GM19023 (cell line): Measurements from ENCODE around the gene MALL.
"Not testable (repeated sequence)": the region's sequence is repeated elsewhere in the genome, so short reads cannot be mapped to it uniquely, and the experiment has no call there.

Experiments used
- ATAC-seq: cut with Tn5 transposase; IDR thresholded peaks from one replicate; pipeline ENCODE4 v1.9.1; 2021; ENCODE audit warnings: mild to moderate bottlenecking, moderate library complexity; ENCODE audit not compliant: unreplicated experiment

The MALL gene

DNA sequence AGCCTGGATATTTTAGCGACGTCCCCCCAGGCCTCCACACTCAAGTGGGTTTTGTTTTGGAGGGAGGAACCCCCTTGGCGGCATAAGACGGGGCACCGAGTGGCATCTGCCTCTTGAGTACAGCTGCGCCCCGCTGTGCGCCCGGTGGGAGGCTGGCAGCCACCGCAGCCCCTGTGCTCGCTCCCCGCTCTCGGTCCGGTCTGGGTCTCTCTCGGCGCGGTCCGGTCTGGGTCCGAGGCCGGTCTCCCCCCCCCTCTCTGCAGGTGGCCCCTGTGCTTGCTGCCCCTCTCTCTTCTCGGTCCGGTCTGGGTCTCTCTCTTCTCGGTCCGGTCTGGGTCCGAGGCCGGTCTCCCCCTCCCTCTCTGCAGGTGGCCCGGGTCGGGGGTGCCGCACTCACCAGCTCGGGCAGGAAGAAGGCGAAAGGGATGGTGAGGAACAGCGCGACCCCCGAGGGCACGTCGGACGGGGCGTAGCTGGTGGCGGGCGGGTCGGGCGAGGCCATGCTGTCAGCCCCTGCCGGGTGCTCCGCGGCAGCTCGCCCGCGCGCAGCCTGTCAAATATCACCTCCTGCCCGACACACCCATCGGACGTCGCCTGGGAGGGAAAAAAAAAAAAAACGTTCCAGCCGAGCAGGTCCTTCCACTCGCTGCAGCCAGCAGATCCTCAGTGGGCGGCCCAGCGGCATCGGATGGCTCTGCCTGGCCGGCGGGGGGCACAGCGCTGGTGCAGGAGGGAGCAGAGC, at the start of gene MALL:
MALL (minus strand) TSS at position 532 of the 742 bp plus-strand sequence; CDS start at position 502, 30 bp downstream.
- no peak for ATAC-seq

DNA sequence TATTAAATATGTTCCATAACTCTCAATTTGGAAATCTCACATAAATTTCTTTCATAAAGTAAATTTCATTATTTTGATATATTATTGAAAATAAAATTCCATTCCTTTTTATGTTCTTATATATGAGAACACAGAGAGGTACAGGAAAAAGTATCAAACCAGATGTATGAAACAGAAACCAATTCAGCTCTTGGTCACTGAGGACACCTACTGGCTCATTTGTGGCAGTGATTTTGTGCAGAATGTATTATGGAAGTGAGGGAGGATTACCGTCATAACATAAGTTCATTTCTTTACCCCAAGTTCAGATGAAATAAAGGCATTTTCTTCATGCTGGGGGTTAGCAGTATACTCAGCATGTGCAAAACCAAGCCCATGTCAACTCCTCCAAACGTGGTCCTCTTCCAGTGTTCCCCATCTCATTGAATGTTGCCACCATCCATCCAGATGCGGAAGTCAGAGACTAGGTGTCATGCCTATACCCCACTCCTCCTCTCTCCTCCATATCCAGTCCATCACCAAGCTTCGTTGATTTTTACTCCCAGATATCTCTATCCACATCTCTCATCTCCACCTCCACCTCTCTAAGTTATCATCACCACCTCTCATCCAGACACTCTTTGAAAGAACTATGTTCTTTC, 41.7 kb upstream of the MALL start:
- ATAC-seq, result no peak

DNA sequence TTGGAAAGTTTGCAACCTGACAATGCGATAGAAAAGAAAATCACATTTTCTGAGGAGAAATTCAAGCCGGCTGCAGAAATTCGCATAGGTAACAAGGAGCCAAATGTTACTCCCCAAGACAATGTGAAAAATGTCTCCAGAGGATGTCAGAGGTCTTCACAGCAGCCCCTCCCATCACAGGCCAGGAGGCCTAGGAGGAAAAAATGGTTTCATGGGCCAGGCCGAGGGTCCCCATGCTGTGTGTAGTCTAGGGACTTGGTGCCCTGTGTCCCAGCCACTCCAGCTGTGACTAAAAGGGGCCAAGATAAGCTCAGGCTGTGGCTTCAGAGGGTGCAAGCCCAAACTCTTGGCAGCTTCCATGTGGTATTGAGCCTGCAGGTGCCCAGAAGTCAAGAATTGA, 39.2 kb upstream of the MALL start:
- ATAC-seq, result not testable (repeated sequence)

DNA sequence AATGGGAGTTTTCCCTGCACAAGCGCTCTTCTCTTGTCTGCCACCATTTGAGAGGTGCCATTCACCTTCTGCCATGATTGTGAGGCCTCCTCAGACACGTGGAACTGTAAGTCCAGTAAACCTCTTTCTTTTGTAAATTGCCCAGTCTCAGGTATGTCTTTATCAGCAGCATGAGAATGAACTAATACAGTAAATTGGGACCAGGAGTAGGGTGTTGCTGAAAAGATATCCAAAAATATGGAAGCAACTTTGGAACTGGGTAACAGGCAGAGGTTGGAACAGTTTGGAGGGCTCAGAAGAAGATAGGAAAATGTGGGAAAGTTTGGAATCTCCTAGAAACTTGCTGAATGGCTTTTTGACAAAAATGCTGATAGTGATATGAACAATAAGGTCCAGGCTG, 38.6 kb upstream of the MALL start:
- ATAC-seq, result not testable (repeated sequence)

DNA sequence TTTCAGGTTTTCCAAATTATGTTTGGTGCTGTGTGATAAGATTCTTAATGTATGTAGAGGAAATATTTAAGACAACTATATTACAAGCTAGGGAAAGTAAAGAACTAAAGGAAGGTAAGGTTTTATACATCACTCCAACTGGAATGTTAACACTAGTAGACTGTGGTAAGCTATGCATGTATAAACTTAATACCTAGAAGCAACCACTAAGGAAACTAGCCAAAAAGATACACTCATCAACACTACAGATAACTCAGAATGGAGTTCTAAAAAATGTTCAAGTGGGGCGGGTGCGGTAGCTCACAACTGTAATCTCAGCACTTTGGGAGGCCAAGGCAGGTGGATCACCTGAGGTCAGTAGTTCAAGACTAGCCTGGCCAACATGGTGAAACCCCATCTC, 37.8 kb upstream of the MALL start:
- no peak for ATAC-seq

DNA sequence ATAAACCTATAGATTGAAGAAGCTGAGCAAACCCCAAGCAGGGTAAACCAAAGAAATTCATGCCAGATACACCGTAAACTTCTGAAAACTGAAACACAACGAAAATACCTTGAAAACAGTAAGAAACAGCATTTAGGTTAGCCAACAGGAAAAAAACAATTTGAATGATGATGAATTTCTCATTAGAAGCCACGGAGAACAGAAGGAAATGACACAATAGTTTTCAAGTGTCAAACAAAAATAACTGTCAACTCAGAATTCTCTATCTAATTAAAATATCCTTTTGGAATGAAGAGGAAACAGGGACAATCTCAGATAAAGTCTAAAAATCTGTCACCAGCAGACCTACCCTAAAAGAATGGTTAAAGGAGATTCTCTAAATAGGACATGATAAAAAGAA, 37.3 kb upstream of the MALL start:
- ATAC-seq, result no peak

DNA sequence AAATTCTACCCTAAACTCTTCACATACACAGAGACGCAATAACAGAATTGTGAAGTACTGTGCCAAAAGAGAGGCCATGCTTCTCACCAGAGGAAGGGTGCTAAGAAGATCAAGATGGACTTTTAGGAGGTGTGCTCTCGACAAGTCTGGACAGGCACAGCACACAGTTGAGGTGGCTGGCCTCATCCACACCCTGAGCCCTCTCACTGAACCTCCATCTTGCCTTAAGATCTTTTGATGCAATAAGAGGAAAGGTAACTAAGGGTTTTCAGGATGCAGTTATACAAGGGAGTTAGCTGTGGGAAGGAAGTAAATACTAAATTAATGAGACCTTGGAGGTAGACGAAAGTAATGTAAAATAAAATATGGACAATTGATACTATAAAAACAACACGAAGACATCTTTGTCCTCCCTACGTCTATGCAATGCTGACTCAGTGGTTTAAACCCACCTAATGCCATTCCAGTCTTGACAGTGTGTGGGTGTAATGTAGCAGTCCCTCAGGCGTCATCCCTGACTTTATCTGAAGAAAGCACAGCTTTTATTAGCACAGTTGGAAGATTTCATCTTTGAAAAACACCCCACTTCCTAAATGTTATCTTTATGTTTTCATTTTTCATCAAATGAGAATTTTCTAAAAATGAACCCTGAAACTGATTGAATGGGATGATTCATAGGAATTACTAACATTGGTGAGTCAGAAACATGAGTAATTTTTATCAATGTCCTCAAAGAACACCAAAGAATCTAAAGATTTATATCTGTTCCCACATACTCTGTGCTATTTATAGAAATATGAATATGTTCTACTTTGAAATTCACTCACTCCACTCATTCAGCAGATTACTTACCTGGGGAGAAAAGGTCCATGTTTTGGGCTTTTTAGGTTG, 34.0 kb upstream of the MALL start:
- ATAC-seq, result no peak

DNA sequence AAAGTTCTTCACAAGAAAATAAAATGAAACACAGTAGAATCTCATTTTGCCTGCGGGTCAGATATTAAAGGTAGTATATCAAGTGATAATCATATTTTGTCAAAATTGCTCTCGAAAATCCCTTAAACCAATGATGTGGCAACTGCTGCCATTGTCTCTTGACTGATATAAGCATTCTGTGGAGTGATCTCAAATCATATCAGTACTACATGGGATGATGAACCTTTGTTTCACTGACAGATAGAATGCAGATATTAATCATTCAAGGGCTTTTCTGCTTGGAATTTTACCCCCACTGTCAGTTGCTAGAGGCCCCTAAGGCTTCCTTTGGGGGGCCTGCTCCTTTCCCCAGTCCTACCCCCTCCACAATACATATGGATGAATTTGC, 31.3 kb upstream of the MALL start:
- no peak for ATAC-seq

DNA sequence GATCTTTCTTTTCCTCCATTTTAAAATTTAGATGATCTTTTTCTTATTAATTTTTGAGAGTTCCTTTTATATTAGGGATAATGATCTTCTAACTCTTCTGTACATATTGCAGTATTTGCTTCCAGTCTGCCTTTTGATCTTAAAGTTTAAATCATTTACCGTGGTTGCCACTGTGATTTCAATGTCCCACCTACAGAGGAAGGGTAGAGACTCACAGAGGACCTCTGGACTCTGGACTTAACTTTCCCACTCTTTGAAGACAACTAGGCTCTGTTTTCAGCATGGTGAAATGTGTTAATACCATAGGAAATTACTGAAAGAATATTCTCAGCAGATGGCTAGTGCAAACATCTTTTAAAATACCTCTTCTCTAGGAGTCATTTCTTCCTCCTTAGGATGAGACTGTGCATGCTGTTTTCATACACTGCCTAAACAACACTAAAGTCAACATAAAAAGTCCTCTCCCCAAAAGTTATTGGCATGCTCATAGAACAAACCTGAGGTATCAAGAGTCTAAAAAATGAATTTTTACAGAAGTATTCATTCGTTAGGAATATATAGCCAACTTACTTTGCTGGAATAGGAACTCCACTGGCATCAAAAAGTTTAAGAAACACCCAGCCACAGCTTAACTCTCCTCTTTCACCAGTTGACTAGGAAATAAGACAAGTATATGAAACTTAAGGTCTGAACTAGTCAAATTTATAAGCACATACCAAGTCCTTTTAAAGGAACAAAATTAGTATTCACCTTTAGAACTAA, 30.7 kb upstream of the MALL start:
- no peak for ATAC-seq

DNA sequence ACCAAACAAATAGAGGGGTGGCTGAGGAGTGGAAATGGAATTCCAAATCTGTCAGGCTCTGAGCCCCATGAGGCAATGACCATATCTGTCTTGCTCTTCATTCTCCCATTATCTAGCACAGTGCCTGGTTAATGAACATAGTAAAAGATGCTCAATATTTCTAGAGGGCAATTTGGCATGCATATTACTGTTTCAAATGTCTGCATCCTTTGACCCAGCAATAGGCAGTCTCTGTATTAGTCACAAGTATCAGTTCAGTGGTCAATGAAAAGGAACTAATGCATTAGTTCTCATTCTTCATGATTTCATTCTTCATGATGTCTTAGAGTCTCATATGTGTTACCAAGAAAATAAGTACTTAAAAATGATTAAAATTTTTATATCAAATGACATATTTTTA, 28.4 kb upstream of the MALL start:
- no peak for ATAC-seq

DNA sequence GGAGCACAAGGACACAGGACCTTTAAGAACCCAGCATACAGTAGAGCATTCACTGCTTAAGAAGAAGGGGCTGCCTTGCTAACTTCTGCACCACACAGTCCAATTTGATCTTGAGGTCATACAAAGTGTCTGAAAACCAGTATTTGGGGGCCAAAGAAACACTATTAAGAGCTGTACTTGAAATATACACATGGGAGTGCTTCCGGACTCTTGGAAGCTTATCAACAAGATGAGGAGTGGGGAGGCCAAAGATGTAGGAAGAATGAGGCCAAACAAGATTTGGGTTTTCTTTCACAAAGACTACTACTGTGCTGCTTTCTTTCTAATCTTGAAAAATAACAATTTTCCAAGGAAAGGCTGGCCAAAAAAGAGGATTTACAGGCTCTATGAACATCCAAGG, 24.8 kb upstream of the MALL start:
- no peak for ATAC-seq

DNA sequence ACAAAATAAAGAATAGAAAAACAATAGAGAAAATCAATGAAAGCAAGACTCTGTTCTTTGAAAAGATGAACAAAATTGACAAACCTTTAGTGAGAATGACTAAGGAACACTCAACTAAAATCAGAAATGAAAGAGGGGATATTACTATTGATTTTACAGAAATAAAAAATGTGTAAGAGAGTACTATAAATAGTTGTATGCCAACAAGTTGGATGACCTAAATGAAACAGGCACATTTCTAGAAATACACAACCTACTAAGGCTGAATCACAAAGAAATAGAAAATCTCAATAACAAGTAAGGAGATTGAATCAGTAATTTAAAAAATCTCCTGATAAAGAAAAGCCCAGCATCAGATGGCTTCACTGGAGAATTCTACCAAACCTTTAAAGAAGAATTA, 18.4 kb upstream of the MALL start:
- ATAC-seq, result no peak

DNA sequence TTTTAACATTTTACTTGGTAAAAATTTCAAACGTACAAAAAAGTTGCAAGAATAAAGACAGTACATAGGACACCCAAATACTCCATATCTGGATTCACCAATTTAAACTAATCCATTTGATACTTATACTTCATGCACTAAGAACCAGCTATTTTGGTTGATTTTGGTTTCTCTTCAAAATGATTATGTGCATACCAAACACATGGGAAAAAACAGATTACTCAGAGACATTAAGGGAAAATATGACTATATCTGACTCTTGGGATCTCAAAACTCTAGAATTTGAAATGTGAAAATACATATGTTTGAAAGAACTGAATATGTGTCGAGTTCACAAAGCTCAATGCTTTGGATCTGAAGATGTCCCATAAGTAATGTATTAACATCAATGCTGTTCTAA, 15.5 kb upstream of the MALL start:
- ATAC-seq, result no peak

DNA sequence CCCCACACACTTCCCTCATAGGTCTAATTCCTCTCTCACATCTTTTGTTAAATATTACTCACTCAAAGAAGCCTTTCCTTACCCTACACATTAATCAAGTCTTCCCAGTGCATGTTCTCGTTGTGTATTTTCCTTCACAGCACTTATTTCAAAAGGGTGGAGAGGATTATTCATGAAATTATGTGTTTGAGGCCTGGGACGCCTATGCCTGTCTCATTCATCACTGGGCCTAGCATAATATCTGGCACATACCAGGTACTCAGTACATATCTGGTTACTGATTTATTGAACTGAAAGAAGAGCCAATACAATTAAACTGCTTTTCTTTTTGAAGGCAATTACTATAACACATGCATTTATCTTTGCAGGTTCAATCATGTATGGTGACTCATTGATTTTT, 15.1 kb upstream of the MALL start:
- no peak for ATAC-seq

DNA sequence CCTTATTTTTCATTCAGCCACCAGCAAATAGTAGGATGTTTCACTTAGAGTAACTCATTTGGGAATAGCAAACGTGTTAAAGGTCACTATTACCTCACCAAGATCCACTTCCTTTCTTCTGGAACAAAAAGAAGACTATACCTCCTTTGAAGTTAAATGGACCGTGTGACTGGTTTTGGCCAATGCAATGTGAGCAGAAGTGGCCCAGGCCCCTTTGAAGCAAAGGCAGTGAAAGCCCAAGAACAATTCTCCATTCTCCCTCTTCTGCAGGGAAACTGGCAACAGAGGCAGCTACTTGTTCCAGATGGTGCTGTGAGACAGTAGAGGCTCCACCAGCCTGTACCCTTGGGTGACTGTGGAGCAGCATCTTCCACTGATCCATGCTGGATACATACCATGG, 11.3 kb upstream of the MALL start:
- no peak for ATAC-seq

DNA sequence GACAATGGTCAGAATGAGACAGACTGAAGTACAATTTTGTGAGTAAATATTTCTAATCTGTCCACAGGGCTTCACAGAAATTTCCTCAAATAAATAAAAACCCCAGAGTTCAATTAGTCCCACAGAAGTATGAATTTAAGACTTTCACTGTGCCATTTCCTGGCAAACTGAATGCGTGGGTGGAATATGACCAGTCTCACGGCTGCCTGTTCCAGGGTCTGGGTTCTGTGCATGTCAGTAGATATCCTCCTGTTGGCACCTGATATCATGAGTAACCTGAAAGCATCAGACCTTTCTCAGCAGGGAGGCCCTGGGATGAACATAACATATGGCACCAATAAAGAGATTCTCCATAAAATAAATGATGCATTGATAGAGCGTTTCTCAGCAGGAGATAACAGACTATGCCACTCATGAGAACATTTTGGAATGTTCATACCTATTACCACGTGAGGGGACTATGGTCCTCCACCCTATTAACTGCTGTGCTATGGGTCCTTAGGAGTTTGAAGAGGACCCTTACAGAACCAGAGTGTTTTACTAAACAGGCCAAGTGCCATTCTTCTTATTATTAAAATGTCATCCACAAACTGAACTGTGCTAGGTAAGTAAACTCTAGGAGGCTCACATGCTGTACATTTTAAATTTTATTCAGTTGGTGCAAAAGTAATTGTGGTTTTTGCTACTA, 10.6 kb upstream of the MALL start:
- no peak for ATAC-seq

DNA sequence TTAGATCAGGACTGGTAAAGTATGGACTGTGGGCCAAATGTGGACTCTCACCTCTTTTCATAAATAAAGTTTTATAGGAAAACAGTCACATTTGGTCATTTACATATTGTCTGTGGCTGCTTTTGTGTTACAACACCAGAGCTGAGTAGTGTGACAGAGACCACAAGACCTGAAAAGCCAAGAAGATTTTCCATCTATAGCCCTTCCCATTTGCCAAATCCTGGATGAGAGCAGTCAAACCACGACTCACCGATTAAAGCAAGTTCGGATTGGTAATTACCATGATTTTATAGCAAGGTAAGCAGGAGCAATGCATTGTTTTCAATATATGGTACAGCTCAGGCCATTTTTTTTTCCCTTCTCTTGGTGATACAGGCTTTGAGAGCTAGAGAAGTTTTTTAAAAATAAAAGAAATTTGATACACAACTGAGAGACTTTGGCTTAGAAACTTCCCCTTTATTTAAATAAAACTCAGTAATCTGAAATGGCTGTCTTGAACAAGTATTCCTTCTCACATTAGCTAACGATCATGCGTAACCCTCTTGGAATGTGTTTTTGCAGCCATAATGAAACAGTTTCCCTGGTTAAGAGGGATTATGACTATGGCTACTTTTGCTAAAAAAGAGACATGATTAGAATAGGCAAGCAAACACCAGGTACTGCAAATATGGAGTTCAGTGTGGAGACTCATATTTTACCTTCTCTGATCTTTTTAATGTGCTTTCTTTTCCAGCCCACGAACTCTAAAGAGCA, 9.5 kb upstream of the MALL start:
- ATAC-seq, result no peak

DNA sequence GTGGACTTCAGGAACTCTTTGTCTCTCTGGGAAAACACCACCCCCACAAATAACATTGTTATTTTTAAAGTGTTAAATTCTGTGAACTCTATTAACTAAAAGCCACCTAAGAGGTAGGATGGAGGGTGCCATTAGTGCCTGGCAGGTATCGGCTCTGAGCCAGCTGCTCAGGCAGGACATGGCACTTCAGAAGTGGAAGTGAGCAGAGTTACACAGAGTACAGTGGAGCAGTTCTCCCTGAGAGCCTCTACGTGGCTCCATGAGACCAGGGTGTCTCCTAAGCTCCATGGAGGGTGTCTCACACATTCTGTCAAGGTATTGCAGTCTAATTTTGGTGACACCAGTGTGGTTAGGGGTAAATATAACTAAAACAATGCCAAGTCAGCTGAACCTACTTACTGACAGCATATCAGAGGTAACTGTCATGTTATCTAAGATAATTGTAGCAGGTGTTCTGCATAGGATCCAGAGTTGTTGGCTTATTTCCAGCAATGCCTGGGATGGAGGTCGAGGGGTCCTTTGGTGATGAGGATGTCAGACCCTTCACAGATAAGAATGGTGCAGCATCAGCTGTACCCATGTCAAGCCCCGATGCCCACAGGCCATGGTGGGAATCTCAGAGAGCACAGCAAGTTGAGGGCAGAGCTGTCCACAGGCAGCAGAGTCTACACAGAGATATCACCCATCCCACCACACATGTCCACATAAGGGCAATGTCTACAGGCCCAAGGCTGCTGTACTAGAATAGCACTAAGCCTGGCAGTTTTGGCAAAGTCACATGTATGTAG, 8.6 kb upstream of the MALL start:
- ATAC-seq, result no peak

DNA sequence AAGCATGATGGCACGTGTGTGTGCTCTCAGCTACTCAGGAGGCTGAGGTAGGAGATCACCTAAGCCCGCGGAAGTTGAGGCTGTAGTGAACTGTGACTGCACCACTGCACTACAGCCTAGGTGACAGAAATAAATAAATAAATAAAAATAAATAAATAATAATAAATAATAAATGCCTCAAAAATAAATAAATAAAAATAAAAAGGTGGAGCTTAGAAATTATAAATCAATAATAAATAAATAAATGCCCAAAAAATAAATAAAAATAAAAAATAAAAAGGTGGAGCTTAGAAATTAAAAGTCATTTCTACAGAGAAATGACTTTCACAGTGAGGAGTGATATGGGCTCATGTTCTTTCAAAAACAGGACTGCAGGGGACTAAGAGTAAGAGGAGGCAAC, 6.0 kb upstream of the MALL start:
- ATAC-seq, result no peak
